DMS153 treated with DMSO at 0.1 percent for 48 hours (cell line): Measurements from ENCODE around the gene SDHAF1.

ENCODE experiments used
- DNase-seq: peaks from one replicate; lab custom pipeline; 2025; ENCODE audit not compliant: unreplicated experiment; lab: John Stamatoyannopoulos, UW

Gene SDHAF1

DNA sequence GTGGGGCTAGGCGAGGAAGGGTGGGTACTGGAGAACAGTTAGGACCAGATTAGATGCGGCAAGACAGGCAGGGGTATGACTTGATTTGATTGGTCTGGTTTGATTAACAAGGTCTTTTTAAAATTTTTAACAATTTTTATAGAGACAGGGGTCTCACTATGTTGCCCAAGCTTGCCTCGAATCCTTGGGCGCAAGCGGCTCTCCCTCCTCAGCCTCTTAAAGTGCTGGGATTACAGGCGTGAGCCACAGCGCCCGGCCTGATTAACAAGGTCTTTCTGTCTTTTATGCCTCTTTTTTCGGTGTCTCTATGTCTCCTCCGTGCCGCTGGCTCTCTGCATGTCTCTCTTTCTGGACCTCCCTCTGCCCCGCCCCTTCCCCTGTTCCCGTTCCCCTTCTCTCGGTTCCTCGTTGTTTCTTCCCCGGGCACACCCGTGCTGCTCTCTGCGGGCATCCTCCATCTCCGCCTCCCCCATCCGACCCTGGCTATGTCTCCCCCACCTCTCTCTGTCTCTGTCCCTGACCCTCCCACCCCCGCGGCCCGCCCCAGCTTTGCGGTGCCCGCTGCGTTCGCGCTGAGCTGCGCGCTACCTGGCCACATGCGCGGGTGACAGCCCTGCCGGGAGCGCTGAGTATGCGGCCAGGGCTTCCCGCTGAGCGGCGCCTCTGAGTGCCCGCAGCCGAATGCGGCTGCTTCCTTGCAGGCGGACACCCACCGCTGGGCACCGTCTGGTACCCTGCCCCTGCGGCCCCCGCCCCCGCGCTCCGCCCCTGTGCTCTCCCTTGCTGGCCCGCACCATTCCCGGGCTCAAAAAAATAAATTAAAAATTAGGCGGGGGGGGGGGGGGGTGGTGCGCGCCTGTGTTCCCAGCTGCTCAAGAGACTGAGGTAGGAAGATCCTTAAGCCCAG is 8.1 kb upstream of the SDHAF1 start:
- DNase-seq = peak; percentile 39

DNA sequence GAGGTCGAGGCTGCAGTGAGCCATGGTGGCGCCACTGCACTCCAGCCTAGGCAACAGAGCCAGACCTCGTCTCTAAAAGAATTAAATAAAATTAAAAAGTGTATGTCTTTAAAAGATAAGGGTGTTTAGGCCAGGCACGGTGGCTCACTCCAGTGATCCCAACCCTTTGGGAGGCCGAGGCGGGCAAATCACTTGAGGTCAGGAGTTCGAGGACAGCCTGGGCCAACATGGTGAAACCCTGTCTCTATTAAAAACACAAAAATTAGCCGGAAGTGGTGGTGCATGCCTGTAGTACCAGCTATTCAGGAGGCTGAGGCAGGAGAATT is 7.5 kb upstream of the SDHAF1 start:
- DNase-seq = no peak

DNA sequence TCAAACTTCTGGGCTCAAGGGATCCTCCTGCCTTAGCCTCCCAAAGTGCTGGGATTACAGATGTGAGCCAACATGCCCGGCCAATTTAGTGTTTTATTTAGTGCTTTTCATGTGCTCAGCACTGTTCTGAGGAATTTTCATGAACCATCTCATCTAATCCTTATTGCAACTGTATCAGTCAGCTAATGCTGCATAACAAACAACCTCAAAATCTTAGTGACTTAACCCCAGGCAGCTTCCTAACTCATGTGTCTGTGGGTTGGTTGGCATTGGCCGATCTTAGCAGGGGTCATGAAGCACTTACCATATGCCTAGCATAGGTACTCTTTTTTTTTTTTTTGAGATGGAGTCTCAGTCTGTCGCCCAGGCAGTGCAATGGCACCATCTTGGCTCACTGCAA is 6.2 kb upstream of the SDHAF1 start:
- DNase-seq = no peak

DNA sequence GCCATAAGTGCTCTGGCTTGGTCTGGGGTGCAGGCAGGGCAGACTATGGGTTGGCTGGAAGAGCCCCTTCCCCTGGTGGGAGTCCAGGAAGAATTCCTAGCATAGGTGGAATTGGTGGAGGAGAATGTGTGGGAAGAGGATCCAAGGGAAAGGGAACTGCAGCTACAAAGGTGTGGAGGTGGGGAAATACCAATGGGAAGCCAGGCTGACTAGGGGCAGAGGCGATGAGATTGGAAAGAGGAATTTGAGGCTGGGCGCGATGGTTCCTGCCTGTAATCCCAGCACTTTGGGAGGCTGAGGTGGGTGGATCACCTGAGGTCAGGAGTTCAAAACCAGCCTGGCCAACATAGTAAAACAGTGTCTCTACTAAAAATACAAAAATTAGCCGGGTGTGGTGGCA is 4.8 kb upstream of the SDHAF1 start:
- no peak for DNase-seq

DNA sequence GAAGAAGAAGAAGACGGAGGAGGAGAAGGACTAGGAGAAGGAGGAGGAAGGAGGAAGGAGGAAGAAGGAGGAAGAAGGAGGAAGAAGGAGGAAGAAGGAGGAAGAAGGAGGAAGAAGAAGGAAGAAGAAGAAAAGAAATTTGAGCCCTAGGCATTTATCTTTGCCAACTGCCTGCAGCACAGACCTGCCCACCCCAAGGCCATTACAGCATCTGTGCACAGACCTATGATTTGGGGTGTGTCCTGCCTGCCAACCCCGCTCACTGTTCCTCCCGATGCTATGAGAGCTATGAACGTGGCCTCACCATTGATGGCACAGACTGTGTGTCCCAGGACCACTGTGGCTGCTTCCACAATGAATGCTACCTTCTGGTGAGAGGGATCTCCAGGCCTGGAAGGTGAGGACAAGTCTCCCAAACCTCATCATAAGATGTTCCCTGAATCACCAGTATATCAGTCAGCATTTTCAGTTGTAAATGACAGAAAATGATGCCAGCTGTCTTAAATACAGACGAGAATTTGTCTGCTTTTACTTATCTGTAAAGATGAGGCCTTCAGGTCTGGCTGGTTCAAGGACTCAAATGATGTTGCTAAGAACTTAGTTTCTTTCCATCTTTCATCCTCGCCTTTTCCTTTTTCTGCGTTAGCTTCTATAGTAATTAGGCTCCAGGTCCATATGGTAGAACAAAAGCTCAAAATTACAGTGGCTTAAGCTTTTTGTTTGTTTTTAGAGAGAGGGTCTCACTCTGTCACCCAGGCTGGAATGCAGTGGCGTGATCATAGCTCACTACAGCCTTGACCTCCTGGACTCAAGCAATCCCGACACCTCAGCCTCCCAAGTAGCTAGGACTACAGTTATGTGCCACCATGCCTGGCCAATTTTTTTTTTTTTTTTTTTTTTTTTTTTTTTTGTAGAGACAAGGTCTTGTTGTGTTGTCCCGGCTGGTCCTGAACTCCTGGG is 3.9 kb upstream of the SDHAF1 start:
- no peak for DNase-seq

DNA sequence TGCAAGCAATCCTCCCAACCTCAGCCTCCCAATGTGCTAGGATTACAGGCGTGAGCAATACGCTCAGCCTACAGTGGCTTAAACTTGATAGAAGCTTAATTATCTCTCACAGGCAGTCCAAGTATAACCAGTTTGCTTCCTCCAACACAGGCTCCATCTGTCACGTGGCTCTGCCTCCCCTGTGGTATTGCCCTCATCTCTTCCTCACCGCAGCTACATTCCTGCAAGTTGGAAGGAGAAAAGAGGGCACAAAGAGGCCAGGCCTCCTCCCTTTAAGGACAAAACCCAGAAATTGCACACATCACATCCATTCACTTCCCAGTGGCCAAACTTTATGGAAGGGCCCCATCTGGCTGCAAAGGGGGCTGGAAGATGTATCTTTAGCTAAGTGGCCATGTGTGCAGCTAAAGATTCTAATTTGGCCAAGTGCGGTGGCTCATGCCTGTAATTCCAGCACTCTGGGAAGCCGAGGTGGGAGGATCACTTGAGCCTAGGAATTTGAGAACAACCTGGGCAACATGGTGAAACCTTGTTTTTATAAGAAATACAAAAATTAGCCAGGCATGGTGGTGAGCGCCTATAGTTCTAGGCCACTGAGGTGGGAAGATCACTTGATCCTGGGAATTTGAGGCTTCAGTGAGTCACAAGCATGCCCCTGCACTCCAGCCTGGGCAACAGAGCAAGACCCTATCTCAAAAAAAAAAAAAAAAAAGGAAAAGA is 3.1 kb upstream of the SDHAF1 start:
- no peak for DNase-seq

DNA sequence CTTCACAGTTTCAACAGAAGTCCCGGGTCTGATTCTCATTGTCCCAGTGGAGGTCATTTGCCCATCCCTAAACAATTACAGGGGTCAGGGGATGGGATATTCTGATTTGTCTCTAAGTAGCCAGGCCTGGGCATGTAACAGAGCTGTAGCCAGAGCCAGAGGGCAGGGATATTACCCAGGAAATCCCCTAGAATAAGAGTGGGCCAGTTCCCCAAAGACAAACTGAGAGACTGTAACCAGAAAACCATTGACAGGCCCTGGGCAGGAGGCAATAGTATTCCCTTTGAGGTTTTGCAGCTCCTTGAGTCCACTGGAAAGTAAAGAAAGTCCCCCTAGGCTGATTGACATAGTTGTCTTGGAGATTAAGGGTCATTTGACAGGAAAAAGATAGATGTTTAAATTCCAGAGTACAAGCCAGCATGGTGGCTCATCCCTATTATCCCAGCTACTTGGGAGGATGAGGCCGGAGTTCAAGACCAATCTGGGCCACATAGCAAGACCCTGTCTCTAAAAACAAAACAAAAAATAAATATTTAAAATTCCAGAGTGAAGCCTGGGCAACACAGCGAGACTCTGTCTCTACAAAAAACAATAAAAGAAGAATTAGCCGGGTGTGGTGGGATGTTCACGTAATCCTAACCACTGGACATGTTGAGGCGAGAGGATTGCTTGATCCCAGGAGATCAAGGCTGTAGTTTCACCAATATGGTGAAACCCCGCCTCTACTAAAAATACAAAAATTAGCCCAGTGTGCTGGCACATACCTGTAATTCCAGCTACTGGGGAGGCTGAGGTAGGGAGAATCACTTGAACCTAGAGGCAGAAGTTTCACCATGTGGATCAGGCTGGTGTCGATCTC is 1.9 kb upstream of the SDHAF1 start:
- DNase-seq = no peak

DNA sequence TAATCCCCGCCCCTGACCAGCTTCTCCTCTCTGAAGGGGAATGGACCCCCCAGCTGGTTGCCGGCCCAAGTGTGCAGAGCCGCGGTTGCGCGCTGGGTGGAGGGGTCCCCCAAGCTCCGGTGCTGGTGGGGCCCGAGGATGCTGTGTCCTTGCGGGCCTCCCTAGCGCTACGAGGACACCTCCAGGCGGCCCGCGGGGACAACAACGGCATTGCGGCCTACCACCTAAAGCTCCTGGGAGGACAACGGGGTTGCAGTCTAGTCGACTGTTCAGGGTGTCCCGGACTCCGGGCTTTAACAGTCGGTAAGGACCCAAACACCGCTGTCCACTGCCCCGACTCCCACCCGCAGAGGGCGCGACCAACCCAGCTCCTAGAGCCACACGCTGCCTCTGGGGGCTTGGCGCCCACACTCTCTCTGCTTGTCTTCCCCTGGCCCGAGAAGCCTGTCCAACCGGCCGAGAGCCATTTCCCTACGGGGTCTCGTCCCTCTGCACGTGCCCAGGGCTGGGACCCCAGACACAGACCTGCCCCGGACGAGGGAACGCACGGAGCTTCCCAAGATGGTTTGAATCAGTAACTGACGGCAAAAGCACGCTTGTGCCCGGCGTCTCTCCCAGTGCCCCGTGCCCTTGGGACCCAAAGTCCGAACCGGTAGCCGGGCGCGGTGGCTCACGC is 927 bp upstream of the SDHAF1 start:
- no peak for DNase-seq

DNA sequence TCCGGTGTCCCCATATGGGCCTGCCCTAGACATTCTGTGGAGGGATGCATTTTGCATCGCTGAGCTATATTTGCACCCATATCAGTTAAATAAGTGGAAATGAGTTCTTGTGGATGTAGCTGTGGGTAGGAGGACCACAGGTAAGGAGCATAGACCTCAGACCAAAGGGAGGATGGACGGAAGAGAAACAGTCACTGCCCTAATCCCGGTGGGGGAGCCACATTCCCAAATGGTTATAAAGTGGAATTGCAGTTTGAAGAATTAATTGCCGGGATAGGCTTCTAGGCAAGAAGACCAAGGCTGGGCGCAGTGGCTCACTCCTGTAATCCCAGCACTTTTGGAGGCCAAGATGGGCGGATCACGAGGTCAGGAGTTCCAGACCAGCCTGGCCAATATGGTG is 1.8 kb downstream of the SDHAF1 start:
- no peak for DNase-seq

DNA sequence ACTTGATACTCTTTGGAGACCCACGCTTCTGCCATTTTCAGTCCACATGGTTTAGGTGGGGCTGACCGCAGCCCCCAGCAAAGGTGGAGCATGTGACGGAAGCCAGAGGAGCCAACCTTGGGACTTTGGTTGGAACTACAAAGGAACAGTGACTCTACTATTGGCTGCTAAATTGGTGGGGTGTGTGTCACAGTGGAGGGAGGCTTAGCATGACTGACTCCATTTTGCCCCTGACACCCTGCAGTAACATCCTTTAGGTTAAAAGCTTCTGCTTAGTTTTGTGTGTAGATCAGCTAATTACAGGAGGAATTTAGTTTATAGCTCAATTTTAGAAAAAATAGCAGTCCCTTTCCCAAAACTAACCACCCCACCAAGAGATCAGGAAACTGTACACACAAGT is 6.6 kb downstream of the SDHAF1 start:
- DNase-seq = no peak

DNA sequence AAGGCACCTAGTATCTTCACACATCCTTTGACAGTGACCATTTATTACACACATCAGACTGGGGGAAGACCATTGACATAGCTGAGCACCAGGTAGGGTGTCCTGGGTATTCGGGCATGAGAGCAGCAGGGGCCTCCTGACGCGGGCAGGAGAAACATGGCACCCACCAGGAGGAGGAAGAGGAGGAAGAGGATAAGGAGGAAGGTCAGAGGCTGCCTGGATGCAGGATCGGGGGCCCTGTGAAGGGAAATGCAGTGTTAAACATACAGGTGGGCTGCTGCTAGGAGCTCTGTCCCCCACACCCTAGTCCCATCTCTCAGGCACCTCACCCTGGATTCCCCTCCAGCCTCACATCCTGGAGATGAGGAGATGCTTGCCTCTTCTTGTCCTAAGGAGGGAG is 8.3 kb downstream of the SDHAF1 start:
- DNase-seq = no peak

DNA sequence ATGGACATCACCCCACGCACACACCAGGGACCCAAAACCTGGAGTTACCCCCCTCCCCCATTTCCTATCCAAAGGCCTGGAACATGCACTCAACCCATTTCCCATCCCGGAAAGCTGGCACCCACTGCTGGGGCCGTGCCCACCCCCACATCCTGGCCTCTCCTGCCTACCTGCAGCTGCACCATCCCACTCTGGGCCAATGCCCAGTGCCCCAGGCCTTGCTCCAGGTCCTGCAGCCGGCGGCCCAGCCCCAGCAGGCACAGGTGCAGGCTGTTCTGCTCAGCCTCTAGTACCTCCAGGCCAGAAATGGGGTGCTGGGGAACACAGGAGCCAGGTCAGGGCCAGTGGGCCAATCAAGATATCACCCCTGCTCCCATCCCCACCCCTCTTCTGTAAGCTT is 12.0 kb downstream of the SDHAF1 start:
- DNase-seq = no peak

DNA sequence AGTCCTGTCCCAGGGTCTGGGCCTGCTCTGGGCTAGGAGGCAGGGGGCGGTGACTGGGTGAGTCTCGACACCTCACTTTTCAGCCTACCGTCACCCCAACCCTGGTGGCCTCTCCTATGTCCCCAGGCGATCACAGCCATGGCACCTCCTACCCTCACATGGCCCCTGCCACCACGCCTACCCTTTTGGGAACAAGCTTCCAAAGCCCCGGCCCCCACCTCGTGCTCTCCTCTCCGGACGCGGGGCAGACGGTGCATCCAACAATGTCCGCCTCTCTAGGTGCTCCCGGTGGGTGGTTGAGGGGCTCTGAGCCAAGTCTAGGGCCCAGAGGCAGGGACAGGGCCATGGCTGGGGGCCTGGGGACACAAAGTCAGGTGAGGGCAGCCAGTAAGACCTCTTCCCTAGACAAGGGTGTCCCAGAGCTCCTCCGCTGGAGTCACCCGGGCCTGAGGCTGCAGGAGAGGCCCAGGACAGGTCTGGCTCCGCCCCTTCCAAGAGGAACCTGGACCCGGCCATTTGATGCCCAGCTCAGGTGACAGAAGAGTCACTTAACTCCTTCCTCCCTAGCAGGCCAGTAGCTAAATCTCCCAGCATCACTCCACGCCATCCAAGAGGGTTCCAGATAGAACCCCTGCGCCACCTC is 13.5 kb downstream of the SDHAF1 start, which contains the start of gene SYNE4:
Gene SYNE4 (minus strand): TSS at position 478 of the 643 bp plus-strand sequence. CDS start 132 bp downstream, at position 346.
- peak; percentile 25 for DNase-seq

DNA sequence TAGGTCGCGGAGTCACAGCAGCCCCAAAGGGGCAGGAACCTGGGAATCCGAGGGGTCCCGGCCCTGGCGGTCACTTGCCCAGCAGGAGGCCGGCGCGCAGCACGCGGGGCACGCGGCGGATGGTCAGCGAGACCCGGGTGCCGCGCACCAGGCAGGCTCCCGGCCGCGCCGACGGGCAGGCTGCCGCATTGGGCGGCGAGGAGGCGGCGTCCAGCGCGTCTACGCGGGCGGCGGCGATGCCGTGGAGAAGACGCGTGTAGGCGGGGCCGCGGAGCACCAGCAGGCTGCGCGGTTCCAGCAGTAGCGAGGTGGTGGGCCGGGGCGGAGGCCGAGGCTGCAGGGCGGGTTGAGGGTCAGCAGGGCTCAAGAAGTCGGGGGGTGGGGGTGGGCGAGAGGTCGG is 14.2 kb downstream of the SDHAF1 start:
- peak; percentile 64 for DNase-seq

DNA sequence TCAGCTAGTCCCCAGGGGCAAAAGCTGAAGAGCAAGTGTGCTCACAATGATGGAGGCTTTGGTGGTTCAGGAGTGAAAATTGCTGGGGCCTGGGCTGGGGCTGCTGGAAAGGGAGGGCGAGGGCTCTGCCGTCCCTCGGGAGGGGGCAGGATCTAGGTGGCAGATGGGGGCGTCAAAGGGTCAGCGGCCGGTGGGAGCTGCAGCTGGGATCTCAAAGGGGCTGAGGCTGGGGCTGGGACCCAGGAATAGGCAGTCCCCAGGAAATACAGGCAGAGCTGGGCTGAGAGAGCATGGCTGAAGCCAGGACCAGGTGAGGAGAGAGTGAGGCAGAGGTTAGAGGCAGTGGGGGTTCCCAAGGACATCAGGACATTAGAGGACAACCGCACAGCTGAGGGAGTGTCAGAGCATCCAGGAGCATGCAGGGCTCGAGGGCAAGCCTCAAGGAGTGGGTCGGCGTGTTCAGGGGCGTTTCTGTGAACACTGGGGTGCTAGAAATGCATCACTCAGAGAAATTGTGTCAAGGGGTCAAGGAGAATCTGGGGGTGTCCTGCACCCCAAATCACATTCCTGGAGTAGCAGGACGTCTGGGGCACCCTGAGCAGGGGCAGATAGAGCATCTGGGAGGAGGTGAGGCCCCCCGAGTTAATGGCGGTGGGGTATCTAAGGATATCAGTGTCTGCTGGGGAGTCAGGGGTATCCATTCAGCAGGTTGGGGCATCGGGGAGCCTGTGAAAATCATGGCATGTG is 14.8 kb downstream of the SDHAF1 start:
- DNase-seq = no peak

DNA sequence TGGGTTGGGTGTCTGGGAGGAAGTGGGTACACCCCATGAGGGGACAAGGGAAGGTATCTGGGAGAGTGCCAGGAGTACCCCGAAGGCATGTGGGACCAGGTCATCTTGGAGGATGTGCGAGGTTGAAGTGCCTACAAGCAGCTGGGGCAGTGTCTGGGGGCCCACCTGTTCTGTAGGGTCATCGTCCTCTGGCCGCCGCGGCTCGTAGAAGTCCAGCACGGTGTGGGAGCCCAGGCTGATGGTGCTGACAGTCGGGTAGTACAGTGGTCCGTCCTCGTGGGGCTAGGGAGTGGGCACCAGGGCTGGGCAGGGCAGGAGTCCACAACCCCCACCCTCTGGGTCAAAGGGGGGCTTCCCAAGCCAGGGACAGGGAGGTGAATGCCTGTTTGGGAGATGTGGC is 15.4 kb downstream of the SDHAF1 start:
- no peak for DNase-seq

DNA sequence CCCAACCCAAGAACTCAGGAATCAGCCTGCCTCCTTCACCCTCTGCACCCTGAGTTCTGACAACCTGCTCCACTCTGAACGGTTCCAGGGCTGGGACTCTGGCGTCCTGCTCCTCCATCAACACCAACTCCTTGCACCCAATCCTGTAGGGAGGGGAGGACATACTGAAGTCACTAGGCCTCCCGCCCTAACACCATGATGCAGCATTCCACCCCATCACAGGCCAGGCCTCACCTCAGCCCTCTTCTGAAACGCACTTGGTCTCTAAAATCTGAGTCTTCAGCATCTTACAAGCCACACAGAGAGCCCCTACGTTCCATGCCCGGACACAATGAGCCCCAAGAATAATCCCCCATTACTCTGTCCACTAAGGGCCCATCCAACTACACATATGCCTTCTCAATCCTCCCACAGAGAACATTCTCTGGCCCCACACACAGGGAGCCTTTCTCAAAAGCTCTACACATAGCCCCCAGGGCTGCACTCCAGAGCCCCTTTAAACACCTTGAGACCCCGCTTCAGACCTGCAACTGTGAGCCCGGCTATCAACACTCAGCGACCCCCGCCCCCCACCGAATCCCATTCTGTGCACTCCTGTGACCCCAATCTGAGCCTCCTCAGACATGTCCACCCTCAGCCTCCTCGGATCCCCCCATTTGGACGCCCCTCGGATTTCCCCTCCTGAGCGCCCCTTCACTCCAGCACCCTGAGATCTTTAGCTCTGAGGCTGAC is 18.5 kb downstream of the SDHAF1 start:
- DNase-seq = no peak
